ENCODE measurements around the gene DNAJC4.

GRCh38 chr11:64247729-64248531, 17.6 kb downstream of the DNAJC4 start:
- TF ChIP-seq POLR2AphosphoS5 (IDR thresholded peaks at IDR 0.05) (no peak), POLR2A (IDR thresholded peaks at IDR 0.05) (no peak)

All from prostate gland (tissue), 1 donor.